Sigmoid colon (tissue), 4 donors: ENCODE results near the gene CCNL2.

ENCODE experiments used
- CTCF ChIP-seq, 4 experiments: fragments of 450-650 bp in 3 of 4; fragments of 200-600 bp in 1 of 4; IDR thresholded peaks; one replicate each; pipeline ENCODE4 v1.5.1; 2016 to 2019; ENCODE audit warnings: antibody characterized with exemption in 4 of 4, mild to moderate bottlenecking in 3 of 4, moderate library complexity in 2 of 4
- POLR2A ChIP-seq, 2 donors: fragments of 450-650 bp; IDR thresholded peaks; one replicate each; pipeline ENCODE4 v1.6.1; 2016; ENCODE audit warnings: antibody characterized with exemption in 2 of 2, mild to moderate bottlenecking in 2 of 2, moderate library complexity in 2 of 2
- POLR2AphosphoS5 ChIP-seq, 4 donors: sonication (generic); formaldehyde crosslinking; IDR thresholded peaks; one replicate each; pipeline ENCODE4 v1.6.1; 2017; ENCODE audit warnings: antibody characterized with exemption in 4 of 4

- TF ChIP-seq CTCF (IDR thresholded peaks at IDR 0.05) (no peak), POLR2A (IDR thresholded peaks at IDR 0.05) (no peak), POLR2AphosphoS5 (IDR thresholded peaks at IDR 0.05) (no peak)
Measured at GRCh38 chr1:1341549-1342021, 57.5 kb downstream of the CCNL2 start.
